ENCODE measurements around the gene ARID2.
A peak's percentile ranks its signal among the peaks of the same experiment; 100 is the strongest.

ARID2 gene

GRCh38 chr12:45721954-45722353 lies 7.6 kb upstream of the ARID2 start:
- no peak for DNase-seq (ENCODE audit: low read depth in 3 of 3)

- peak in 2 of 3 experiments; percentile 12 to 22 for DNase-seq (ENCODE audit: low read depth in 3 of 3)
Observed at GRCh38 chr12:45725631-45726602, 3.6 kb upstream of the ARID2 start.

- peak in 1 of 3 experiments; percentile 30 for DNase-seq (ENCODE audit: low read depth in 3 of 3)
Observed at GRCh38 chr12:45726603-45727300, 2.8 kb upstream of the ARID2 start.

- peak; percentile 70 to 86 (median 78) for DNase-seq (ENCODE audit: low read depth in 3 of 3)
Observed at GRCh38 chr12:45727301-45727979, 2.1 kb upstream of the ARID2 start.

- peak in 1 of 3 experiments; percentile 2 for DNase-seq (ENCODE audit: low read depth in 3 of 3)
Observed at GRCh38 chr12:45727980-45728629, 1.4 kb upstream of the ARID2 start.

- DNase-seq (ENCODE audit: low read depth in 3 of 3) = peak; percentile 89 to 94 (median 91)
Observed at GRCh38 chr12:45728630-45729232, 775 bp upstream of the ARID2 start.

- DNase-seq (ENCODE audit: low read depth in 3 of 3) = peak in 1 of 3 experiments; percentile 31
Observed at GRCh38 chr12:45730084-45730347, 510 bp downstream of the ARID2 start.

- DNase-seq (ENCODE audit: low read depth in 3 of 3) = peak in 2 of 3 experiments; percentile 22 to 45
Observed at GRCh38 chr12:45730348-45731189, 1.1 kb downstream of the ARID2 start.

GRCh38 chr12:45731190-45731775 lies 1.8 kb downstream of the ARID2 start:
- DNase-seq (ENCODE audit: low read depth in 3 of 3) = no peak

GRCh38 chr12:45732250-45732649 lies 2.7 kb downstream of the ARID2 start:
- no peak for DNase-seq (ENCODE audit: low read depth in 3 of 3)

GRCh38 chr12:45732936-45733335 lies 3.4 kb downstream of the ARID2 start:
- no peak for DNase-seq (ENCODE audit: low read depth in 3 of 3)

- DNase-seq (ENCODE audit: low read depth in 3 of 3) = no peak
Observed at GRCh38 chr12:45737638-45738037, 8.1 kb downstream of the ARID2 start.

- no peak for DNase-seq (ENCODE audit: low read depth in 3 of 3)
Observed at GRCh38 chr12:45742590-45742989, 13.1 kb downstream of the ARID2 start.

- no peak for DNase-seq (ENCODE audit: low read depth in 3 of 3)
Observed at GRCh38 chr12:45743247-45743646, 13.7 kb downstream of the ARID2 start.

- no peak for DNase-seq (ENCODE audit: low read depth in 3 of 3)
Observed at GRCh38 chr12:45745861-45746277, 16.4 kb downstream of the ARID2 start.

- no peak for DNase-seq (ENCODE audit: low read depth in 3 of 3)
Observed at GRCh38 chr12:45756666-45757065, 27.2 kb downstream of the ARID2 start.

- no peak for DNase-seq (ENCODE audit: low read depth in 3 of 3)
Observed at GRCh38 chr12:45757172-45757571, 27.7 kb downstream of the ARID2 start.

GRCh38 chr12:45760333-45760732 lies 30.8 kb downstream of the ARID2 start:
- DNase-seq (ENCODE audit: low read depth in 3 of 3) = no peak

GRCh38 chr12:45762185-45763110 lies 32.9 kb downstream of the ARID2 start:
- DNase-seq (ENCODE audit: low read depth in 3 of 3) = no peak
